ENCODE results near the gene NHEJ1. TPM values are rescaled to one million over a fixed set of nuclear protein-coding genes. Genes with fewer than 3 reads are reported as not detected.

The NHEJ1 gene
- total RNA-seq, 2 donors from 2014 or later, result 8.3 to 8.4 TPM

DNA sequence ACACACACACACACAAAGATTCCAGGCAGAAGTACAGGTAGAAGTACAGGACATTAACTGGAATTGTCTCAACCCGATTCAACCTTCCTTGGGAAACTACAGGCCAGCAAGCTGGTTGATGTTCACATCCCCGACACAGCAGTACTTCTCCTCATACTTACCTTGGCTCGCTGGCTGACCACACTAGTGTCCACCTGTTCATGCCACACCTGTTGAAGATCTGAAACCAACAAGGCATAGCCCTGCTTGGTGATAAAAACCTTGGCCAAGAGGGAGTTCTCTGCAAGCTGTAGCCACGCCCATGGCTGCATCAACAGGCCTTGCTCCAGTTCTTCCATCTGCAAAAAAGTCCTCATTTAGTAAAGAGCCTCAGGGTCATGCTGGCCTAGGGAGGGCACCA lies 2.6 kb downstream of the NHEJ1 start:
- H3K4me3 ChIP-seq, result no peak overlapping the region
- TF ChIP-seq, protein P1, sequence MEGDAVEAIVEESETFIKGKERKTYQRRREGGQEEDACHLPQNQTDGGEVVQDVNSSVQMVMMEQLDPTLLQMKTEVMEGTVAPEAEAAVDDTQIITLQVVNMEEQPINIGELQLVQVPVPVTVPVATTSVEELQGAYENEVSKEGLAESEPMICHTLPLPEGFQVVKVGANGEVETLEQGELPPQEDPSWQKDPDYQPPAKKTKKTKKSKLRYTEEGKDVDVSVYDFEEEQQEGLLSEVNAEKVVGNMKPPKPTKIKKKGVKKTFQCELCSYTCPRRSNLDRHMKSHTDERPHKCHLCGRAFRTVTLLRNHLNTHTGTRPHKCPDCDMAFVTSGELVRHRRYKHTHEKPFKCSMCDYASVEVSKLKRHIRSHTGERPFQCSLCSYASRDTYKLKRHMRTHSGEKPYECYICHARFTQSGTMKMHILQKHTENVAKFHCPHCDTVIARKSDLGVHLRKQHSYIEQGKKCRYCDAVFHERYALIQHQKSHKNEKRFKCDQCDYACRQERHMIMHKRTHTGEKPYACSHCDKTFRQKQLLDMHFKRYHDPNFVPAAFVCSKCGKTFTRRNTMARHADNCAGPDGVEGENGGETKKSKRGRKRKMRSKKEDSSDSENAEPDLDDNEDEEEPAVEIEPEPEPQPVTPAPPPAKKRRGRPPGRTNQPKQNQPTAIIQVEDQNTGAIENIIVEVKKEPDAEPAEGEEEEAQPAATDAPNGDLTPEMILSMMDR (IDR thresholded peaks at IDR 0.05), result no peak
- DNase-seq (ENCODE audit: low spot score), result no peak

DNA sequence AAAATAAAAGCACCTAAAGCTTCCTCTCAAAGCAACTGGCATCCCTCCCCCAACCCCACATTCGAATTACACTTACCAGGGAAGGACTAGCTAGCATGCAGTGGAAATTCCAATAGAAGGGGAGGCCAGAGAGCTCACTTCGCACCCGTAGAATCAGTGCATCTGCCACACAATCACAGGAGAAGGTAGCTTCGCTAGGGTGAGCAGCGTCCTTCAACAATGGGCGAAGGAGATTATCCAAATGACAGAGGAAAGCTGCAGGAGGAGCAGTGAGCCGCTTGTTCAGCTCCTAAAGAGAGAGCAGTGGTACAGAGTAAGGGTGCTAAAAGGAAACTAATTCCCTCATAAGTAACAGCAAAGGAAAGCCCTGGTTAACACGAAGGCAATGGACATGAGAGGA lies 3.2 kb downstream of the NHEJ1 start:
- H3K27me3 ChIP-seq, result no peaks in the 10 kb centered on the region
- no peak overlapping the region for H3K4me3 ChIP-seq
- TF ChIP-seq, protein P1 (IDR thresholded peaks at IDR 0.05), result no peak
- H3K9me3 ChIP-seq, result no peaks in the 10 kb centered on the region
- DNase-seq (ENCODE audit: low spot score), result no peak
- peaks cover 9% of the 10 kb centered on the region for H3K36me3 ChIP-seq
- no peak overlapping the region for H3K27ac ChIP-seq
- peaks cover 0 to 13% of the 10 kb centered on the region in 2 donors for H3K4me1 ChIP-seq

More for the DNA sequence above, 2.6 kb downstream of the NHEJ1 start:
- no peaks in the 10 kb centered on the region for H3K27me3 ChIP-seq
- H3K36me3 ChIP-seq, result peaks cover 9% of the 10 kb centered on the region
- no peaks in the 10 kb centered on the region for H3K9me3 ChIP-seq
- H3K4me1 ChIP-seq, result peaks cover 0 to 13% of the 10 kb centered on the region in 2 donors
- H3K27ac ChIP-seq, result no peak overlapping the region

GRCh38 chr2:219155054-219155644 lies 5.5 kb downstream of the NHEJ1 start:
- no peak for DNase-seq (ENCODE audit: low spot score)
- TF ChIP-seq, protein P1 (IDR thresholded peaks at IDR 0.05), result peak; percentile 53 to 73
- Histone ChIP-seq H3K27me3 (no peaks in the 10 kb centered on the region), H3K36me3 (peaks cover 9% of the 10 kb centered on the region), H3K4me3 (no peak overlapping the region), H3K27ac (no peak overlapping the region), H3K9me3 (no peaks in the 10 kb centered on the region), H3K4me1 (peaks cover 0 to 5% of the 10 kb centered on the region in 2 donors)

DNA sequence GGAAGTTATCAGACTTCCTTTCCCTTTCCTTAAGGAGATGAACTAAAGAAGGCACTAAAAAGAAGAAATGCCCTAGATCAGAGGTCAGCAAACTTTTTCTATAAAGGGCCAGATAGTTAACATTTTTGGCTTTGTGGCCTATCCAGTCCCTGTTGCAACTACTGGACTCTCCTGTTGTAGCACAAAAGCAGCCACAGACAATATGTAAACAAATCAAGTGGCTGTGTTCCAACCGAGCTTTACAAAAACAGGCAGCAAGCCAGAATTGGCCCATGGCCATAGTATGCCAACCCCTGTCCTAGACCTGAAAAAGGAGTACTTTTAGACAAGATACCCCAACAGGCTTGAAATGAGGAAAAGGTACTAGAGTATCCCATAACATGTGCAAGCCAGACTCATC lies 10.9 kb downstream of the NHEJ1 start:
- TF ChIP-seq, protein P1 (IDR thresholded peaks at IDR 0.05), result no peak
- Histone ChIP-seq H3K36me3 (peaks cover 10% of the 10 kb centered on the region), H3K27ac (no peak overlapping the region), H3K9me3 (no peaks in the 10 kb centered on the region), H3K27me3 (no peaks in the 10 kb centered on the region), H3K4me1 (no peaks in the 10 kb centered on the region), H3K4me3 (no peak overlapping the region)
- DNase-seq (ENCODE audit: low spot score), result no peak

DNA sequence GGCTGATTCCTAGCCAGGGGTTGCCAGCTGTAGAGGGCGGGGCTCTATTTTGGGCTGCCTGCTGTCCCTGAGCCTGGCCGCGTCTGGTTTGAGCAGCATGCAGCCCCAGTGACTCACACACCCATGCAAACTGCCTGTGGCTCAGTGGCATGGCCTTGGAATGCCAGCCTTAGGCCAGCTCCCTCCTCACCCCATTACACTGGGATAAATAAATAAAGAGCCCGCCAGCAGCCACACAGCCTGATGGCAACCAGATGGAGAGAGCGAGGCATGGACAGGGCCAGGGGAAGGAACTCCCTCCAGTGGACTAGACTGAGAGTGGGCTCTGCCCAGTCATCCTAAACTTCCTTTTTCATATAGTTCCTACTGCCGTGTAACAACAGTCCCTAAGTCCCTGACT lies 18.3 kb downstream of the NHEJ1 start:
- no peak overlapping the region for H3K4me3 ChIP-seq
- H3K27me3 ChIP-seq, result no peaks in the 10 kb centered on the region
- peaks cover 23% of the 10 kb centered on the region for H3K36me3 ChIP-seq
- no peak overlapping the region for H3K27ac ChIP-seq
- DNase-seq (ENCODE audit: low spot score), result no peak
- no peaks in the 10 kb centered on the region for H3K9me3 ChIP-seq
- TF ChIP-seq, protein P1 (IDR thresholded peaks at IDR 0.05), result no peak
- no peaks in the 10 kb centered on the region for H3K4me1 ChIP-seq

DNA sequence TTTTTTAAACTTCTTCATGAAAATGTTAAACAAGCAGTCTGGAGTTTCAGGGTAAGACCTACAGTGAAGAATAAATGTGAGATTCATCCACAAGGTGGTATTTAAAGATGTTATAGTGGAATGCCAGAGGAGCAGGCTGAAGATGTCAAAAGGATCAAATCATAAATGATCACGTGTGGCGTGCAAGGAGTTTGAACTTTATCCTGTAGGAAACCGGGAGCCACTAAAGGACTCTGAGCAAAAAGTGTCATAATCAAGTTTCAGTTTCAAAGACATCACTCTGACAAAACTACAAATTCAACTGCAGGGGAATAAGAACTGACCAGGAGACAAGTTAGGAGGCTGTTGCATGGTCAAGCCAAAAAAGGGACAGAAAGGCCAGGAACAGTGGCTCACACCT lies 19.9 kb downstream of the NHEJ1 start:
- H3K4me1 ChIP-seq, result no peaks in the 10 kb centered on the region
- H3K27me3 ChIP-seq, result no peaks in the 10 kb centered on the region
- no peaks in the 10 kb centered on the region for H3K9me3 ChIP-seq
- H3K27ac ChIP-seq, result no peak overlapping the region
- TF ChIP-seq, protein P1 (IDR thresholded peaks at IDR 0.05), result no peak
- no peak for DNase-seq (ENCODE audit: low spot score)
- no peak overlapping the region for H3K4me3 ChIP-seq
- peaks cover 23% of the 10 kb centered on the region for H3K36me3 ChIP-seq
